HepG2 (cell line): Measurements from ENCODE around the gene CACNA1F. TPM values are rescaled to one million over a fixed set of nuclear protein-coding genes. Genes with fewer than 3 reads are reported as not detected.

Experiments
- CTCF ChIP-seq: sonication (generic); formaldehyde crosslinking; IDR thresholded peaks from 2 replicates; pipeline ENCODE4 v1.5.0; 2020; ENCODE audit warnings: mild to moderate bottlenecking, missing genetic modification reagents, moderate library complexity
- SALL1 ChIP-seq: sonication (generic); formaldehyde crosslinking; IDR thresholded peaks from 2 replicates; pipeline ENCODE4 v1.8.0; 2022; ENCODE audit warnings: mild to moderate bottlenecking, missing genetic modification reagents
- SAP130 ChIP-seq: IDR thresholded peaks from 2 replicates; pipeline ENCODE4 v1.6.1; 2016; ENCODE audit warnings: low read depth
- ZFP90 ChIP-seq: sonication (generic); formaldehyde crosslinking; IDR thresholded peaks from 2 replicates; pipeline ENCODE4 v1.8.0; 2022; ENCODE audit warnings: missing genetic modification reagents, mild to moderate bottlenecking, inconsistent platforms, borderline replicate concordance
- ZNF281 ChIP-seq: sonication (generic); formaldehyde crosslinking; IDR thresholded peaks from 2 replicates; pipeline ENCODE4 v1.4.0; 2020; ENCODE audit warnings: missing genetic modification reagents, borderline replicate concordance
- ZNF318 ChIP-seq: sonication (generic); formaldehyde crosslinking; IDR thresholded peaks from 2 replicates; pipeline ENCODE4 v1.4.0; 2020; ENCODE audit warnings: mild to moderate bottlenecking, missing genetic modification reagents
- ZNF574 ChIP-seq: sonication (generic); formaldehyde crosslinking; IDR thresholded peaks from 2 replicates; pipeline ENCODE4 v1.4.0; 2020; ENCODE audit warnings: missing genetic modification reagents
- ZNF773 ChIP-seq: sonication (generic); formaldehyde crosslinking; IDR thresholded peaks from 2 replicates; pipeline ENCODE4 v1.4.0; 2020; ENCODE audit warnings: missing genetic modification reagents, borderline replicate concordance
- polyA plus RNA-seq, 8 experiments: library from polyadenylated mRNA; depleted of rRNA in 3 of 8; stranded (reverse) in 7 of 8; unstranded in 1 of 8; fragments of >200 nt; fragmentation: Illumina TruSeq in 4 of 8; extraction: Trizol in 4 of 8; gene quantifications; 2 replicates each; pipeline versions ENCODE4 v1.2.1 to v1.2.3, GENCODE V29; 2011 to 2016; ENCODE audit warnings: low read depth in 4 of 8, missing spikeins in 1 of 8, mixed read lengths in 1 of 8; ENCODE audit not compliant: insufficient read depth in 1 of 8
- total RNA-seq, 5 experiments: library from RNA; depleted of rRNA; stranded (reverse); fragments of >200 nt; fragmentation: Illumina TruSeq; extraction: Trizol; gene quantifications; 2 replicates each; pipeline ENCODE4 v1.2.3, GENCODE V29; 2016; ENCODE audit warnings: low read depth in 1 of 5

CACNA1F gene
- total and polyA plus RNA-seq, 2 of the 13 experiments (the other 11 are each of a cell fraction or from before 2014, with no cell fraction given) = 0.03 TPM; not detected in 1

- TF ChIP-seq ZNF574 (CRISPR knock-in tag) = no peak
- TF ChIP-seq ZNF318 (CRISPR knock-in tag) = no peak
- TF ChIP-seq ZNF281 (CRISPR knock-in tag) = peak; percentile 53; the same call in 1 of the 2 replicates
- TF ChIP-seq ZFP90 (CRISPR knock-in tag) = no peak
- TF ChIP-seq ZNF773 (CRISPR knock-in tag) = no peak
- peak; percentile 50 for TF ChIP-seq CTCF
- TF ChIP-seq SALL1 (CRISPR knock-in tag) = 0 out of 2 replicates have a peak, but pooled peaks have one; percentile 21
- TF ChIP-seq SAP130 = peak; percentile 34; the same call in 1 of the 2 replicates
- TF ChIP-seq, all 625 proteins: peak for 11
Observed at GRCh38 chrX:49197543-49198087, 35.5 kb downstream of the CACNA1F start (continued).
